GM19043 (cell line): Measurements from ENCODE around the gene KCNS1.
"Not testable (repeated sequence)": the region's sequence is repeated elsewhere in the genome, so short reads cannot be mapped to it uniquely, and the experiment has no call there.

ENCODE experiments used
- ATAC-seq: cut with Tn5 transposase; IDR thresholded peaks from one replicate; pipeline ENCODE4 v1.9.1; 2021; ENCODE audit warnings: low read depth; ENCODE audit not compliant: unreplicated experiment

The KCNS1 gene

GRCh38 chr20:45083127-45083526, 17.8 kb downstream of the KCNS1 start:
- no peak for ATAC-seq

DNA sequence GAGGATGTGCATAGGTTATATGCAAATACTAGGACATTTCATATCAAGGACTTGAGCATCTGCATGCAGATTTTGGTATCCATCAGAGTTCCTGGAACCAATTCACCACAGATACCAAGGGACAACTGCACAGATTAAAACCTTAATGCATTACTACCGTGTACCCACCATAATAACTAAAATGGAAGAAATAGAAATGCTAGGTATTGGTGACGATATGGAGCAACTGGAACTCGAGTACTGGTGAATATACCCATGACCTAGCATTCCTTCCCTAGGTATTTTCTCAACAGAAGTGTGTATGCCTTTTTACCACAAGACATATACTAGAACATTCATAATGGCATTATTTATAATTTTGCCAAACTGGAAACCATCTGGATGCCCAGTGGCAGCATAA, 18.5 kb downstream of the KCNS1 start:
- no peak for ATAC-seq

DNA sequence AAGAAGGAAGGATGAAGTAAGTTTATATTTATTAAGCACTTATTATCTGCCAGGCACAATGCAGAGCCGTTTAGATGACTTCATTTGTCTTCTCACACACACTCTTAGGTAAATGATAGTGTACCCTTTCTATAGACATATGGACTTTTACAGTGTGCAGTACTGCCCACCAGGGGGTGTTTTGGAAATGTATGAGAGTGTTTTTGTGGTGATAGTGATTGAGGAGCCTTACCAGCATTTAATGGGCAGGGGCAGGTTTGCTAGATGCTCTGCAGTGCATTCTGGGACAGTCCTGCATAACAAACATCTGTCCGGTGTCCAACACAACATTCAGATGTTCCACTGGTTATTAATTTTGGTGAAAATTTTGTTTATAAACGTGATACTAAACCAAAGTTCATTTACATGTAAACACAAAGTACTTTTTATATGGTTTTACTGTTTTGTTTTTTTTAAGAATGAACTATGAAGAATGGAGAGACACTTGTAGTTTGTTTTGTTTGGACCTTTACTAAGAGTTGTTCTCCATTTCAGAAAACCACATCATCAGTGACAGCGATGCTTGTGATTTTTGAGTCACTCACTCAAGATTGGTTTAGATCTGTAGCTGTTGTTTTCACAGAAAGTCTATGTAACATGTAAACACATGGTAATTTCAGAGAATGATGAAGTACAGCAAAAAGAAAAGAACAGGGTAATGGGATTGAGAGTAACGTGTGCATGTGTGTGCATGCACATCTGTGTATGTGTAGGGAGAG, 19.9 kb downstream of the KCNS1 start:
- ATAC-seq: no peak

GRCh38 chr20:45077559-45077958, 23.4 kb downstream of the KCNS1 start:
- ATAC-seq: no peak

GRCh38 chr20:45073221-45073620, 27.7 kb downstream of the KCNS1 start:
- no peak for ATAC-seq

DNA sequence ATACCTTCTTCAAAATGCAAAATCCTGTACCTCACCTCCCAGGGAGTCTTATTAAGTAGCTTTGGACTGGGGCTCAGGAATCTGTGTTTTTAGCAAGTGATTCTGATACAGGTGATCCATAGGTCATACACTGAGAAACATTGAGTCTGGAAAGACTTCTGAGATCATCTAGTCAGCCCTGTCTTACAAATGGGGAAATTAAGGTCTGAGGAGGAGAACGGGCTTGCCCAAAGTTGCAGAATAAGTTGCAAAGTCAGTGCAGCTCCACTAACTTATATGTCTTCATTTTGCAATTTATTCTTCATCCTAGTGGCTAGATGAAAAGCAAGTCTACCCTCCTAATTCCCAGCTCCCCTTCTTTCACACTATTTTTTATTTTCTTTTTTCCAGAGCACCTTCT, 28.9 kb downstream of the KCNS1 start:
- no peak for ATAC-seq

GRCh38 chr20:45070932-45071632, 29.8 kb downstream of the KCNS1 start:
- no peak for ATAC-seq

DNA sequence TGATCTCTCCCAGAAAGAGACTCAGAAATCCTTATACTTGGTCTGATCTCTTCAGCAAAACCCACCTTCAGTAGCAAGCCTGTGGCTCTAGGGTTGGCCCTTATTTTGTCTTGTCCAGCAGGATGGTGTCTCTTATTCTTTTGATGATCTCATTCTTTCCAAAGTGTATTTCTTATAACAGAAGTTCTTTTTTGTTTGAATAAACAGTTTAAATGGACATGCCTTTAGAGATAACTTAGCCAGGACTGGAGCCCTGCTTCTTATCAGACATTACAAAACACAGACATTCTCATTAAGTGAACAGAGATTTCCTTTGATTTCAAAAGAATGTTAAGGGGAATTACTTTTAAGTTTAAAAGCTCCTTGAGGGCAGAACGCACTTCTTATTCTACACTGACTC, 31.7 kb downstream of the KCNS1 start:
- ATAC-seq: no peak

DNA sequence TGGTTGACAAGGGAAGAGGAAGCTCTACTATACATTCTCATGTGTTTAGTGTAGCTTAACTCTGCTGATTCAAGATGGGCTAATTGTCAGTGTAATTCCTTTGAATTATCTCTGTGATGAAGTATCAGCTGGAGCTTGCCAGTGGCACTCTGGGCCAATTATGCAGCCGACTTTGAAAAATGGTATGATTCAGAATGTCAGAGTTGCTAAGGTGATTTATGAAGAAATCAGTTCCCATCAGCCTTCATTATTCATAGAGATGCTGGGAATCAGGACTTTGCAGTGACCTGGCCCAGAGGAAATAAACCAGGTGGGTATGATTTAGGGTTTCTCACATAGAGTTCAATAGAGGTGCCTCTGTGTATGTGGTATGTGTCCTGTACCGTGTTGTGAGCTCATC, 33.4 kb downstream of the KCNS1 start:
- ATAC-seq: no peak

DNA sequence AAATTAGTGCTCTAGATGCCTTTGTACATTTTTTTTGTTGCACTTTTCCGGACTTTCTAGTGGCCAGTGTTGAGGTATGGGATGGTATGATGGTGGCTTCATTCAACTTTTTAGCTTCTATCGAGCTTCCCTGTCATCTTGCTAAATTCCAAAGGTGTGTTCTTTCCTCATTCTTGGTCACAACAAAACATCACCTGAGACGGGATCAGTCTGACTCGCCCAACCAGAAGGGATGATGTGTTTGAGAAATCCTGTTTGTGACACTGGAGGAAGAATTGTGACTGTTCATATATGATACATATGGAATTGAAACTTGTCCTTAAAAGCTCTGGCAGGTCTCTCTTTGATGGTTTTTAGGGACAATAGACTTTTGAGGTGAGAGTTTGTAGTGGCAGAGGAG, 33.8 kb downstream of the KCNS1 start:
- no peak for ATAC-seq

- ATAC-seq: no peak
Observed at GRCh38 chr20:45066372-45066771, 34.6 kb downstream of the KCNS1 start.

DNA sequence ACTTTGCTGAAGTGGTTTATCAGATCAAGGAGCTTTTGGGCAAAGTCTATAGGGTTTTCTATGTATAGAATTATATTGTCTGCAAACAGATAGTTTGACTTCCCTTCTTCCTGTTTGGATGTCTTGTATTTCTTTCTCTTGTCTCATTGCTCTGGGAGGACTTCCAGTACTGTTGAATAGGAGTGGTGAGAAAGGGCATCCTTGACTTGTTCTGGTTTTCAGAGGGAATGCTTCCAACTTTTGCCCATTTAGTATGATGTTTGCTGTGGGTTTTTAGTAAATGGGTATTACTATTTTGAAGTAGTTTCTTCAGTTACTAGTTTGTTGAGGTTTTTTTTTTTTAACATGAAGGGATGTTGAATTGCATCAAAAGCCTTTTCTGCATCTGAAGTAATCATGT, 36.1 kb downstream of the KCNS1 start:
- no peak for ATAC-seq

- not testable (repeated sequence) for ATAC-seq
Observed at GRCh38 chr20:45063107-45063506, 37.8 kb downstream of the KCNS1 start.

- no peak for ATAC-seq
Observed at GRCh38 chr20:45061244-45061643, 39.7 kb downstream of the KCNS1 start.

DNA sequence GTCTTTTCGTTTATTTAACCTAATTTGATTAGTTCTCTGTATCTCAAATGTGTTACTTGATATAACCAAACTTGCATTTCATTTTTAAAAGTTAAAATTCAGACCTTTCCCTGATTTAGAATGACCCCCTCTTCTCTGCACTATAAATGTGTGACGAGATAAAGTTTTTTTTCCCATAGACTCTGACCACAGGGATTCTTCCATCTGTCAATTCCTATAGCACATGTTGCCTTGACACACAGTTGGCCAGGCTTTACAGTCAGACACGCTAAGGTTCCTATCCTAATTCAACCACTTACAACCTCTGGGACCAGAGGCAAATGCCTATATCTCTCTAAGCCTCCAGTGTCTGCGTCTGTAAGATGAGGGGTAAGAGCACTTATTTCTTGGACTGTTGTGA, 40.6 kb downstream of the KCNS1 start:
- ATAC-seq: no peak

GRCh38 chr20:45059022-45059728, 41.8 kb downstream of the KCNS1 start:
- ATAC-seq: no peak

- ATAC-seq: no peak
Observed at GRCh38 chr20:45058168-45058850, 42.6 kb downstream of the KCNS1 start.

DNA sequence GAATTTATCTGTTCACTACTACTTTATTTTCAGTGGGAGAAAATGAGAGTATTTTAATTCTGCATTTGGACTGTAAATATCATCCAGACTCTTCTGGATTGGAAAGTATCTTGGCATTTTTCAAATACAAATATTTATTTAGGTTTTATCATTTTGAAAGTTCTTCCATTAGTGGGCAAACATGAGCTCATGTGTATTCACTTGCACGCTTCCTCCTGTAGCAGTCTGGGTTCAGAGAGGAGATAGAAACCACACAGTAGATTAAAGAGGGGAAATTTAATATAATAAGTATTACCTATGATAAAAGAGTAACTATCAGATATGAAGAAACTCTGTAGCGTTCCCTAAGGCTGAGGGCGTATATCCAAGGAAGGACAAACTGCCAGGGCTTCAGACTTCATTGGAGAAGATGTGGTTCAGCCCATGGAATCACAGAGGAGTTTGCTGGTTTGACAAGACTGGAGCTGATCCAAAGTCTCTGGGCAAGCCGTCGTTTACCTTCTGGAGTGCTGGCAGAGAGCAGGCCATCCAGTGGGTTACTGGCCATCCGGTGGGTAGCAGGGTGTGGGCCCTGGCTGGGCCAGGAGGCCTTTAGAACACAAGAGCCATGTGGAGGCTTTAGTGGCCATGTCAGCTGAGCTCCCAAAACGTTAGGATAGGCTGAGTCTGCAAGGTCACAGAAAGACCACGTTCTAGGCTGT, 44.3 kb downstream of the KCNS1 start:
- no peak for ATAC-seq

GRCh38 chr20:45055056-45055455, 45.9 kb downstream of the KCNS1 start:
- ATAC-seq: no peak
